Esophagus squamous epithelium (tissue), 4 donors: Measurements from ENCODE around the gene SH3BP5.

Experiments used
- POLR2A ChIP-seq, 4 donors: fragments of 450-650 bp; IDR thresholded peaks; one replicate each; pipeline ENCODE4 v1.6.1; 2017; ENCODE audit warnings: antibody characterized with exemption in 4 of 4, mild to moderate bottlenecking in 4 of 4, moderate library complexity in 3 of 4
- TF ChIP-seq, protein P1 (sequence below), 6 experiments: fragments of 450-650 bp in 4 of 6; fragments of 200-600 bp in 2 of 6; sonication (generic) in 2 of 6; IDR thresholded peaks; one replicate each; pipeline ENCODE4 v1.5.1; 2016 to 2019; ENCODE audit warnings: antibody characterized with exemption in 6 of 6, mild to moderate bottlenecking in 4 of 6, moderate library complexity in 4 of 6

- TF ChIP-seq, protein P1, sequence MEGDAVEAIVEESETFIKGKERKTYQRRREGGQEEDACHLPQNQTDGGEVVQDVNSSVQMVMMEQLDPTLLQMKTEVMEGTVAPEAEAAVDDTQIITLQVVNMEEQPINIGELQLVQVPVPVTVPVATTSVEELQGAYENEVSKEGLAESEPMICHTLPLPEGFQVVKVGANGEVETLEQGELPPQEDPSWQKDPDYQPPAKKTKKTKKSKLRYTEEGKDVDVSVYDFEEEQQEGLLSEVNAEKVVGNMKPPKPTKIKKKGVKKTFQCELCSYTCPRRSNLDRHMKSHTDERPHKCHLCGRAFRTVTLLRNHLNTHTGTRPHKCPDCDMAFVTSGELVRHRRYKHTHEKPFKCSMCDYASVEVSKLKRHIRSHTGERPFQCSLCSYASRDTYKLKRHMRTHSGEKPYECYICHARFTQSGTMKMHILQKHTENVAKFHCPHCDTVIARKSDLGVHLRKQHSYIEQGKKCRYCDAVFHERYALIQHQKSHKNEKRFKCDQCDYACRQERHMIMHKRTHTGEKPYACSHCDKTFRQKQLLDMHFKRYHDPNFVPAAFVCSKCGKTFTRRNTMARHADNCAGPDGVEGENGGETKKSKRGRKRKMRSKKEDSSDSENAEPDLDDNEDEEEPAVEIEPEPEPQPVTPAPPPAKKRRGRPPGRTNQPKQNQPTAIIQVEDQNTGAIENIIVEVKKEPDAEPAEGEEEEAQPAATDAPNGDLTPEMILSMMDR (IDR thresholded peaks at IDR 0.05): no peak
- no peak for TF ChIP-seq POLR2A (IDR thresholded peaks at IDR 0.05)
Measured at GRCh38 chr3:15217841-15218267, 114.5 kb downstream of the SH3BP5 start.
